Measurements from ENCODE around the gene GNG2. TPM values are rescaled to one million over a fixed set of nuclear protein-coding genes. Genes with fewer than 3 reads are reported as not detected.

GNG2 gene
- total RNA-seq, 1 experiment from 2014 or later: 7.0 TPM

- Mint-ChIP-seq H3K27me3 (ENCODE audit: low read depth) (no peaks in the 10 kb centered on the region), H3K36me3 (ENCODE audit: insufficient read depth in 1 of 3, low read depth in 3 of 3) (no peaks in the 10 kb centered on the region), H3K27ac (no peak overlapping the region), H3K9me3 (no peaks in the 10 kb centered on the region), H3K4me1 (no peaks in the 10 kb centered on the region), H3K4me3 (no peak overlapping the region)
- H3K27me3 ChIP-seq (ENCODE audit: insufficient read depth, low read length): no peaks in the 10 kb centered on the region
- H2BK12ac ChIP-seq (ENCODE audit: insufficient read length, low read depth, low read length): no peak overlapping the region
- H3K4me1 ChIP-seq (ENCODE audit: insufficient read depth, low read length): no peaks in the 10 kb centered on the region; the same call in 1 of the 2 replicates
- H2AFZ ChIP-seq (ENCODE audit: low read length): no peak overlapping the region
- no peak overlapping the region for H3K4me2 ChIP-seq (ENCODE audit: insufficient read depth, insufficient read length, low read length)
- no peak overlapping the region for H4K91ac ChIP-seq (ENCODE audit: insufficient read length, low read depth, low read length)
- H3K79me2 ChIP-seq (ENCODE audit: insufficient read depth, low read length): no peaks in the 10 kb centered on the region
- H2AK5ac ChIP-seq (ENCODE audit: insufficient read length, low read length): no peak overlapping the region
- H2BK15ac ChIP-seq (ENCODE audit: low read depth, low read length): no peak overlapping the region
- no peak overlapping the region for H2BK5ac ChIP-seq (ENCODE audit: insufficient read length, low read length)
- H3K27ac ChIP-seq (ENCODE audit: insufficient read length, low read depth, low read length): no peak overlapping the region
- H3T11ph ChIP-seq (ENCODE audit: low read length): no peak overlapping the region
- no peak overlapping the region for H2BK20ac ChIP-seq (ENCODE audit: low read depth, low read length, poor library complexity, severe bottlenecking)
- no peak overlapping the region for H3K23ac ChIP-seq (ENCODE audit: insufficient read length, low read depth, low read length)
- no peak overlapping the region for H4K5ac ChIP-seq (ENCODE audit: insufficient read length, low read depth, low read length)
- no peak overlapping the region for H3K9ac ChIP-seq (ENCODE audit: extremely low read depth, insufficient read length, low read length)
- no peak for DNase-seq
- no peak for TF ChIP-seq CTCF (conservative IDR thresholded peaks at IDR 0.05)
- H3K9me3 ChIP-seq (ENCODE audit: control insufficient read depth, low read depth, low read length): no peaks in the 10 kb centered on the region
- no peaks in the 10 kb centered on the region for H4K20me1 ChIP-seq (ENCODE audit: control insufficient read depth, insufficient read depth, insufficient read length)
- H3K23me2 ChIP-seq (ENCODE audit: insufficient read length, low read depth, low read length, poor library complexity, severe bottlenecking): no peaks in the 10 kb centered on the region
- no peak overlapping the region for H2BK120ac ChIP-seq (ENCODE audit: low read depth, low read length, poor library complexity, severe bottlenecking)
- WGBS (ENCODE audit: extremely low coverage, insufficient read length, low lambda C conversion rate): no CpG with 5 or more reads among the region's 2 CpGs
- no peak overlapping the region for H3K18ac ChIP-seq (ENCODE audit: insufficient read length, low read depth, low read length)
- no peak overlapping the region for H4K8ac ChIP-seq (replicated peaks; ENCODE audit: insufficient read length, low read depth, low read length)
- H3K79me1 ChIP-seq (ENCODE audit: insufficient read depth, low read depth, low read length, poor library complexity, severe bottlenecking): no peaks in the 10 kb centered on the region
- no peak overlapping the region for H3K56ac ChIP-seq (ENCODE audit: insufficient read length, low read depth, low read length)
- no peak overlapping the region for H3K4ac ChIP-seq (ENCODE audit: low read depth, low read length)
- H3K14ac ChIP-seq (ENCODE audit: insufficient read depth, low read length): no peak overlapping the region
Observed at GRCh38 chr14:51871846-51872245, 11.4 kb downstream of the GNG2 start.
